Measurements from ENCODE around the gene PTPRG. TPM values are rescaled to one million over a fixed set of nuclear protein-coding genes. Genes with fewer than 3 reads are reported as not detected.

Gene PTPRG
- total and polyA plus RNA-seq, 2 of the 13 experiments (the other 11 are each of a cell fraction or from before 2014, with no cell fraction given): 8.0 to 25.3 TPM

DNA sequence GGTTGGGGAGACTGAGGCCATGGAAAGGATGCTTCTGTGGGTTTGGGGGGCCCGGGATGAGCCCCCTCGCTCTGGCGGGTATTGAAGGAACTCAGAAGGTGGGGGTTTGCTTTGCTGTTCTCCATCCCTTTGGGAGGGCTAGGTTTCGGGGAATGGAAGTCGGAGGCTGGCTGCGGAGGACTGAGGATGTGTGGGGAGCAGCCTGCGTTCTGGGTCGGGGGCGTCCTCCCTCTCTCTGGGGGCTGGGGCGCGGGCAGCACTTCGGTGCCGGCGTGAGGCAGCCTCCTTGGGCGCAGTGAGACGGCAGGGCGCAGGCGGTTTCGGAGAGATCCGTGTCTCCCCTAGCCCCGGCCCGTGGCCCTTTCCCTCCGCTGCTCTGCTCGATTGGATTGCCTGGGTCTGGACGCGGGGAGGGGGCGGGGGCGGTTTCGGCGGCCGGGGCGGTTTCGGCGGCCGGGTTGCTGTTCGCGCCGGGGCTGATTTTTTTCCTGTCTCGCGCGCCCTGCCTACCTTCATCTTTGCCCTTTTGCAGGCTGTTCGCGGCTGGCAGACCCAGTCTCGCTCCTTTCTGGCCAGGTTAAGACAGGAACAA, 1.4 kb downstream of the PTPRG start:
- DNase-seq (ENCODE audit: low spot score): peak; percentile 20
- intact Hi-C loops (cut with micrococcal nuclease; ENCODE audit: unreplicated experiment): loop anchor here (5.0 to 10.0 kb wide), 3 partner anchors 64 to 622 kb away; no protein-coding TSS in a partner anchor
- Histone ChIP-seq H4K20me1 (ENCODE audit: insufficient read depth, low read length) (peaks cover 4% of the 10 kb centered on the region), H3K36me3 (replicated peaks in 1 of 2; ENCODE audit: control insufficient read depth in 1 of 2, insufficient read depth in 2 of 2, low read length in 2 of 2) (no peaks in the 10 kb centered on the region), H3K4me1 (ENCODE audit: insufficient read depth, low read length) (peaks cover 52% of the 10 kb centered on the region), H3K79me2 (ENCODE audit: insufficient read depth, low read length) (peaks cover 53% of the 10 kb centered on the region), H3K4me2 (ENCODE audit: low read depth, low read length) (peak overlapping the region; percentile 92), H3K9ac (ENCODE audit: insufficient read depth, low read depth, low read length) (peak overlapping the region; percentile 98), H3K27me3 (ENCODE audit: control insufficient read depth in 1 of 2, insufficient read depth in 2 of 2, low read length in 2 of 2) (no peaks in the 10 kb centered on the region), H3K4me3 (replicated peaks in 1 of 3; ENCODE audit: insufficient read depth in 1 of 3, low read depth in 2 of 3, low read length in 3 of 3) (peak overlapping the region; percentile 86 to 98 (median 86)), H3K9me3 (ENCODE audit: low read length) (no peaks in the 10 kb centered on the region), H3K27ac (ENCODE audit: extremely low read length, insufficient read depth, low read length) (no peak overlapping the region), H2AFZ (ENCODE audit: low read length) (no peak overlapping the region)
- ChIA-PET POLR2A (interaction anchor here (1.1 kb wide), 1 partner anchor 16 kb away, joined by 3 read pairs; no protein-coding TSS in a partner anchor), CTCF (ENCODE audit: low intra/inter-chr PET ratio, low total read pairs) (no interaction called here)
- ATAC-seq: peak; percentile 23
- WGBS (ENCODE audit: low lambda C conversion rate): 0% methylated on average over 11 of the region's 44 CpGs
- FAIRE-seq: no peak
- BruUV-seq (replicated peaks): no TSS peak
- in situ Hi-C loops (cut with HindIII; ENCODE audit: extremely low pct_ligation_motif_present, low pct_unique_long_range_greater_than_20kb): loop anchor here (25.0 kb wide), 1 partner anchor 624 kb away; no protein-coding TSS in a partner anchor
- TF ChIP-seq HINFP (CRISPR knock-in tag; IDR thresholded peaks at IDR 0.05; ENCODE audit: low read depth) (no peak), ZNF724P (CRISPR knock-in tag; IDR thresholded peaks at IDR 0.05; ENCODE audit: borderline replicate concordance) (no peak), ZNF839 (CRISPR knock-in tag; IDR thresholded peaks at IDR 0.05; ENCODE audit: borderline replicate concordance) (no peak), ZSCAN21 (CRISPR knock-in tag; IDR thresholded peaks at IDR 0.05; ENCODE audit: borderline replicate concordance) (no peak), ZNF292 (CRISPR knock-in tag; IDR thresholded peaks at IDR 0.05; ENCODE audit: borderline replicate concordance, low read depth) (peak; percentile 61; the same call in 1 of the 2 replicates), HDAC1 (CRISPR knock-in tag; IDR thresholded peaks at IDR 0.05) (peak; percentile 57), ZFP36 (IDR thresholded peaks at IDR 0.05; ENCODE audit: borderline replicate concordance, low read depth, low read length, partially characterized antibody) (no peak), ARID2 (CRISPR knock-in tag; IDR thresholded peaks at IDR 0.05; ENCODE audit: borderline replicate concordance) (no peak), ZNF432 (CRISPR knock-in tag; IDR thresholded peaks at IDR 0.05; ENCODE audit: borderline replicate concordance) (no peak), KMT2B (CRISPR knock-in tag; IDR thresholded peaks at IDR 0.05) (peak; percentile 33; the same call in 1 of the 2 replicates), DPF2 (CRISPR knock-in tag; IDR thresholded peaks at IDR 0.05; ENCODE audit: borderline replicate concordance, low read depth) (no peak), ZNF124 (CRISPR knock-in tag; IDR thresholded peaks at IDR 0.05) (no peak)
- TF ChIP-seq, protein P1, sequence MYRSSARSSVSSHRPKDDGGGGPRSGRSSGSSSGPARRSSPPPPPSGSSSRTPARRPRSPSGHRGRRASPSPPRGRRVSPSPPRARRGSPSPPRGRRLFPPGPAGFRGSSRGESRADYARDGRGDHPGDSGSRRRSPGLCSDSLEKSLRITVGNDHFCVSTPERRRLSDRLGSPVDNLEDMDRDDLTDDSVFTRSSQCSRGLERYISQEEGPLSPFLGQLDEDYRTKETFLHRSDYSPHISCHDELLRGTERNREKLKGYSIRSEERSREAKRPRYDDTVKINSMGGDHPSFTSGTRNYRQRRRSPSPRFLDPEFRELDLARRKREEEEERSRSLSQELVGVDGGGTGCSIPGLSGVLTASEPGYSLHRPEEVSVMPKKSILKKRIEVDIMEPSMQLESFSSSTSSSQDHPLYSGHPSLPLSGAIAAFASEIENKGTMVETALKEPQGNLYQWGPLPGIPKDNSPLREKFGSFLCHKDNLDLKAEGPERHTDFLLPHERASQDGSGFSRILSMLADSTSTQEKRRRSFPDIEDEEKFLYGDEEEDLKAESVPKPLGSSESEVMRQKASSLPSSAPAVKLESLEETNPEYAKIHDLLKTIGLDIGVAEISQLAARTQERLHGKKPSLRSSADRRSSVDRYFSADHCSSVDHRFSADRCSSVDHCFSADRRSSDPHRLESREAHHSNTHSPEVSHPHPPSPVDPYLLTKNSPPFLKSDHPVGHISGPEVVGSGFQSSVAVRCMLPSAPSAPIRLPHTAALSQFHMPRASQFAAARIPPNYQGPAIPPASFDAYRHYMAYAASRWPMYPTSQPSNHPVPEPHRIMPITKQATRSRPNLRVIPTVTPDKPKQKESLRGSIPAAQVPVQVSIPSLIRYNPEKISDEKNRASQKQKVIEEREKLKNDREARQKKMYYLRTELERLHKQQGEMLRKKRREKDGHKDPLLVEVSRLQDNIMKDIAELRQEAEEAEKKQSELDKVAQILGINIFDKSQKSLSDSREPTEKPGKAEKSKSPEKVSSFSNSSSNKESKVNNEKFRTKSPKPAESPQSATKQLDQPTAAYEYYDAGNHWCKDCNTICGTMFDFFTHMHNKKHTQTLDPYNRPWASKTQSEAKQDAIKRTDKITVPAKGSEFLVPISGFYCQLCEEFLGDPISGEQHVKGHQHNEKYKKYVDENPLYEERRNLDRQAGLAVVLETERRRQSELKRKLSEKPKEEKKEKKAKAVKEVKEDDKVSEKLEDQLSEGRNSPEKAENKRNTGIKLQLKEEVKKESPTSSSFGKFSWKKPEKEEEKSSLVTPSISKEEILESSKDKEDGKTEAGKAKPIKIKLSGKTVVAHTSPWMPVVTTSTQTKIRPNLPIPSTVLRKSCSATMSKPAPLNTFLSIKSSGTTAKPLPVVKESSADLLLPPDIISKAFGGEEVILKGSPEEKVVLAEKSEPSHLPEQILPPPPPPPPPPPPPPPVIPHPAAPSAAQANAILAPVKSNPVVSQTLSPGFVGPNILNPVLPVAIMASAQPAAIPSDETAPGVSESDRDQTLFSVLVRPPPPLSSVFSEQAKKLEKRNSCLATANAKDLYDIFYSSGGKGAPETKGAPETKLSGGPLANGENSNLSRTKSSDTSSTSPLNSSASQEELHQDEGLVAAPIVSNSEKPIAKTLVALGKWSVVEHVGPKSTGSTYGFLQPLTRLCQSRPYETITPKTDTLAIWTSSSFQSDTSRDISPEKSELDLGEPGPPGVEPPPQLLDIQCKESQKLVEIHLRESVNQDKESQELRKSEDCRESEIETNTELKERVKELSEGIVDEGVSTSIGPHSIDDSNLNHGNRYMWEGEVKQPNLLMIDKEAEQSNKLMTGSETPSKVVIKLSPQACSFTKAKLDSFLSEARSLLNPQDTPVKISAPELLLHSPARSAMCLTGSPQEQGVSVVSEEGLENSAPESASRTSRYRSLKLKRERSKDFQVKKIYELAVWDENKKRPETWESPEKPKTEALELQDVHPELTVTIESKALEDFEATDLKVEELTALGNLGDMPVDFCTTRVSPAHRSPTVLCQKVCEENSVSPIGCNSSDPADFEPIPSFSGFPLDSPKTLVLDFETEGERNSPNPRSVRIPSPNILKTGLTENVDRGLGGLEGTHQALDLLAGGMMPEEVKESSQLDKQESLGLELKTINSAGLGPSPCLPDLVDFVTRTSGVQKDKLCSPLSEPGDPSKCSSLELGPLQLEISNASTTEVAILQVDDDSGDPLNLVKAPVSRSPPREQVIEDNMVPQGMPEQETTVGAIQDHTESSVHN (CRISPR knock-in tag; IDR thresholded peaks at IDR 0.05): no peak

All from HepG2 (cell line).